HCT116 (cell line): ENCODE results near the gene LHCGR. TPM values are rescaled to one million over a fixed set of nuclear protein-coding genes. Genes with fewer than 3 reads are reported as not detected.

Source experiments
- ATAC-seq: fragments of 200-7000 bp; cut with Tn5 transposase; 2 replicates; pipeline ENCODE4 v1.9.1; 2020; ENCODE audit warnings: mild to moderate bottlenecking, moderate library complexity
- BruUV-seq: library from RNA; stranded (reverse); fragments of 400-500 nt; replicated peaks from 2 replicates; lab custom pipeline; 2021; lab: Mats Ljungman, UMichigan
- CTCF ChIA-PET: fragments of 300-600 bp; sonication (Branson Sonifier 250); formaldehyde crosslinking; loops from one replicate; lab custom pipeline; 2021; ENCODE audit warnings: antibody characterized with exemption; lab: Charles Lee
- POLR2A ChIA-PET: fragments of 300-600, 350-600 bp; sonication (Branson Sonifier 250); formaldehyde crosslinking; loops from one replicate; lab custom pipeline; 2021; ENCODE audit warnings: antibody characterized with exemption; lab: Charles Lee
- RAD21 ChIA-PET, 2 experiments: fragments of 300-600 bp; sonication (Branson Sonifier 250); formaldehyde crosslinking; loops; one replicate each; lab custom pipeline; 2023; ENCODE audit warnings: low total read pairs in 2 of 2; ENCODE audit not compliant: uncharacterized antibody in 2 of 2, unreplicated experiment in 2 of 2, low non-redundant PET in 1 of 2; lab: Charles Lee
- DNase-seq: peaks from one replicate; pipeline ENCODE4 v3.0.0-alpha.2; 2010; ENCODE audit warnings: low read depth, low spot score
- H2AFZ ChIP-seq: fragments of 200-600 bp; shearing (Covaris generic), sonication (generic); 2 replicates; pipeline ENCODE4 v1.6.1; 2017; ENCODE audit warnings: low read depth, mixed run types, mixed read lengths, antibody characterized with exemption, low read length; ENCODE audit not compliant: poor library complexity, severe bottlenecking
- H3K27ac ChIP-seq: 2 replicates; pipeline ENCODE4 v1.5.1; 2012; ENCODE audit warnings: low read depth, low read length
- H3K27me3 ChIP-seq: fragments of 200-600 bp; sonication (generic); 2 replicates; pipeline ENCODE4 v1.6.1; 2016; ENCODE audit warnings: mixed run types, low read length, mixed read lengths; ENCODE audit not compliant: insufficient read depth
- H3K36me3 ChIP-seq, 2 experiments: fragments of 200-500 bp in 1 of 2; fragments of 200-600 bp in 1 of 2; sonication (Bioruptor generic) in 1 of 2; sonication (generic) in 1 of 2; 2 replicates each; pipeline versions ENCODE4 v1.5.1 to v1.6.1; 2014 to 2016; ENCODE audit warnings: low read length in 2 of 2, inconsistent platforms in 1 of 2, mixed read lengths in 1 of 2, mixed run types in 1 of 2; ENCODE audit not compliant: insufficient read depth in 2 of 2, control insufficient read depth in 1 of 2
- H3K4me1 ChIP-seq, 2 experiments: fragments of 200-600 bp in 1 of 2; sonication (generic) in 1 of 2; 2 replicates each; pipeline versions ENCODE4 v1.5.1 to v1.6.1; 2012 to 2017; ENCODE audit warnings: low read length in 2 of 2, inconsistent platforms in 1 of 2, mild to moderate bottlenecking in 1 of 2, mixed read lengths in 1 of 2, mixed run types in 1 of 2, moderate library complexity in 1 of 2; ENCODE audit not compliant: insufficient read depth in 2 of 2, control insufficient read depth in 1 of 2
- H3K4me2 ChIP-seq: fragments of 200-600 bp; sonication (generic); 2 replicates; pipeline ENCODE4 v1.6.1; 2017; ENCODE audit warnings: mixed run types, low read length, mixed read lengths
- H3K4me3 ChIP-seq, 2 experiments: fragments of 200-600 bp in 1 of 2; sonication (generic) in 1 of 2; replicated peaks in 1 of 2; 2 replicates each; pipeline ENCODE4 v1.5.1; 2011 to 2016; ENCODE audit warnings: low read length in 2 of 2, control low read depth in 1 of 2, low read depth in 1 of 2, mild to moderate bottlenecking in 1 of 2, mixed read lengths in 1 of 2, mixed run types in 1 of 2
- H3K79me2 ChIP-seq: fragments of 200-600 bp; sonication (generic); 2 replicates; pipeline ENCODE4 v1.6.1; 2017; ENCODE audit warnings: mild to moderate bottlenecking, mixed run types, low read length, moderate library complexity, mixed read lengths; ENCODE audit not compliant: insufficient read depth
- H3K9ac ChIP-seq: fragments of 200-600 bp; sonication (generic); 2 replicates; pipeline ENCODE4 v1.6.1; 2016; ENCODE audit warnings: low read length, mixed read lengths
- H3K9me2 ChIP-seq: fragments of 200-600 bp; sonication (generic), shearing (Covaris generic); 2 replicates; pipeline ENCODE4 v1.6.1; 2017; ENCODE audit warnings: mixed run types, mild to moderate bottlenecking, moderate library complexity; ENCODE audit not compliant: insufficient read depth
- H3K9me3 ChIP-seq, 2 experiments: fragments of 200-500 bp in 1 of 2; fragments of 200-600 bp in 1 of 2; sonication (Bioruptor generic) in 1 of 2; sonication (generic) in 1 of 2; 2 replicates each; pipeline ENCODE4 v1.6.1; 2014 to 2017; ENCODE audit warnings: low read length in 2 of 2, mixed read lengths in 2 of 2, inconsistent platforms in 1 of 2, low read depth in 1 of 2, mild to moderate bottlenecking in 1 of 2, mixed run types in 1 of 2, moderate library complexity in 1 of 2; ENCODE audit not compliant: control insufficient read depth in 1 of 2, insufficient read depth in 1 of 2
- H4K20me1 ChIP-seq: fragments of 200-600 bp; sonication (generic), shearing (Covaris generic); 2 replicates; pipeline ENCODE4 v1.6.1; 2017; ENCODE audit warnings: mixed run types, mild to moderate bottlenecking, moderate library complexity; ENCODE audit not compliant: insufficient read depth
- CEBPB ChIP-seq: IDR thresholded peaks from 2 replicates; pipeline ENCODE4 v1.6.1; 2012; ENCODE audit warnings: low read depth
- EGR1 ChIP-seq: IDR thresholded peaks from 2 replicates; pipeline ENCODE4 v1.6.1; 2012; ENCODE audit warnings: low read depth
- ELF1 ChIP-seq: IDR thresholded peaks from 2 replicates; pipeline ENCODE4 v1.6.1; 2012; ENCODE audit warnings: low read depth, borderline replicate concordance
- EZH2 ChIP-seq: fragments of 200-600 bp; sonication (generic); IDR thresholded peaks from 2 replicates; pipeline ENCODE4 v1.6.1; 2017; ENCODE audit warnings: antibody characterized with exemption, mixed run types
- EZH2phosphoT487 ChIP-seq: fragments of 200-600 bp; IDR thresholded peaks from 2 replicates; pipeline ENCODE4 v1.6.1; 2018; ENCODE audit warnings: antibody characterized with exemption, borderline replicate concordance
- FOSL1 ChIP-seq: IDR thresholded peaks from 2 replicates; pipeline ENCODE4 v1.6.1; 2012; ENCODE audit warnings: low read depth
- JUND ChIP-seq: IDR thresholded peaks from 2 replicates; pipeline ENCODE4 v1.6.1; 2012
- POLR2A ChIP-seq: IDR thresholded peaks from 2 replicates; pipeline ENCODE4 v1.7.0; 2011; ENCODE audit warnings: borderline replicate concordance; ENCODE audit not compliant: insufficient read depth, insufficient read length; ENCODE audit errors: extremely low read depth
- POLR2AphosphoS5 ChIP-seq: IDR thresholded peaks from 2 replicates; pipeline ENCODE4 v1.6.1; 2011; ENCODE audit warnings: mild to moderate bottlenecking, low read depth, low read length, moderate library complexity
- SP1 ChIP-seq: IDR thresholded peaks from 2 replicates; pipeline ENCODE4 v1.6.1; 2012; ENCODE audit warnings: low read depth
- TCF7L2 ChIP-seq: IDR thresholded peaks from 2 replicates; pipeline ENCODE4 v1.7.0; 2011; ENCODE audit warnings: borderline replicate concordance, inconsistent platforms; ENCODE audit not compliant: insufficient read depth, insufficient read length; ENCODE audit errors: extremely low read depth
- YY1 ChIP-seq: IDR thresholded peaks from 2 replicates; pipeline ENCODE4 v1.6.1; 2011; ENCODE audit warnings: low read length, low read depth, moderate library complexity, mild to moderate bottlenecking; ENCODE audit not compliant: insufficient replicate concordance; ENCODE audit errors: extremely low read depth
- ZFX ChIP-seq: fragments of 450-650 bp; IDR thresholded peaks from 2 replicates; pipeline ENCODE4 v1.6.1; 2017
- ZNF274 ChIP-seq: fragments of 200-500 bp; sonication (Bioruptor generic); IDR thresholded peaks from 2 replicates; pipeline ENCODE4 v1.6.1; 2014; ENCODE audit warnings: mild to moderate bottlenecking, low read depth, low read length, inconsistent platforms
- intact Hi-C: fragments of 100-400 bp; cut with micrococcal nuclease; formaldehyde crosslinking; loops from 2 replicates; pipeline ENCODE4 v1.10.0; 2022
- total RNA-seq: library from RNA; stranded (reverse); gene quantifications from one replicate; pipeline ENCODE4 v1.2.1, GENCODE V29; 2021; ENCODE audit not compliant: unreplicated experiment
- TF ChIP-seq, protein P1 (sequence below): IDR thresholded peaks from 2 replicates; pipeline ENCODE4 v1.6.1; 2012
- TF ChIP-seq, protein P2 (sequence below), 3 experiments: fragments of 200-600 bp in 1 of 3; sonication (generic) in 1 of 3; IDR thresholded peaks in 2 of 3; conservative IDR thresholded peaks in 1 of 3; 2 replicates each; pipeline ENCODE4 v1.5.1; 2012 to 2017; ENCODE audit warnings: low read depth in 2 of 3, low read length in 2 of 3, antibody characterized with exemption in 1 of 3, borderline replicate concordance in 1 of 3, control low read depth in 1 of 3, mild to moderate bottlenecking in 1 of 3, mixed read lengths in 1 of 3, mixed run types in 1 of 3, moderate library complexity in 1 of 3; ENCODE audit not compliant: insufficient read depth in 1 of 3
- TF ChIP-seq, protein P3 (sequence below): IDR thresholded peaks from 2 replicates; pipeline ENCODE4 v1.6.1; 2012; ENCODE audit warnings: low read depth
- TF ChIP-seq, protein P4 (sequence below): IDR thresholded peaks from 2 replicates; pipeline ENCODE4 v1.6.1; 2012

LHCGR gene
- total RNA-seq, 1 experiment from 2014 or later = not detected

DNA sequence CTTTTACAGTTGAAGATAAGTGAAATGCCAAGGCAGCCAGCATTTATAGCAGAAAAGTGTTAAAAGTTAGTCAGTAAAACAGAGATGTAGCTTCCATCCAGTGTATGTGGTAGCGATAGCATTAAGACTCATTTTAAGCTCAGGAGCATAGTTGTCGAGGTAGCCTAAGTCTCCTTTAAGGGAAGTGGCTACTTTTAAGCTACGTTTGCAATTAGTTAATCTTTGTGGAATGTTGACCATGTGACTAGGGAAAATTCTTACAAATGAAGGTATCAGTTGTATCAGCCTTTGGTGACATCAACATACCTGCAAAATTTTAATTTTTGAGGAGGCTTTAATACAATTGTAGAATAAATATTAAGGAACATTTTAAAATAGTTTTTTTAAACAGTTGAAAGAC lies 61.9 kb downstream of the LHCGR start:
- no peak for TF ChIP-seq ZNF274
- TF ChIP-seq EGR1 = no peak
- no peak for TF ChIP-seq ELF1
- no peak for TF ChIP-seq FOSL1
- TF ChIP-seq JUND = no peak
- TF ChIP-seq, protein P1, sequence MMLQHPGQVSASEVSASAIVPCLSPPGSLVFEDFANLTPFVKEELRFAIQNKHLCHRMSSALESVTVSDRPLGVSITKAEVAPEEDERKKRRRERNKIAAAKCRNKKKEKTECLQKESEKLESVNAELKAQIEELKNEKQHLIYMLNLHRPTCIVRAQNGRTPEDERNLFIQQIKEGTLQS = no peak
- TF ChIP-seq EZH2phosphoT487 = no peak
- intact Hi-C loops = no loop called here
- CTCF ChIA-PET = no interaction called here
- H3K36me3 ChIP-seq = no peaks in the 10 kb centered on the region
- no peaks in the 10 kb centered on the region for H3K4me1 ChIP-seq
- POLR2A ChIA-PET = no interaction called here
- H3K4me2 ChIP-seq = no peak overlapping the region
- no peak overlapping the region for H2AFZ ChIP-seq
- BruUV-seq = no TSS peak
- DNase-seq = no peak
- RAD21 ChIA-PET = no interaction called here
- H3K4me3 ChIP-seq = no peak overlapping the region
- H3K9ac ChIP-seq = no peak overlapping the region
- ATAC-seq = no peak
- no peaks in the 10 kb centered on the region; the same call in 1 of the 2 replicates for H3K27me3 ChIP-seq
- H4K20me1 ChIP-seq = no peaks in the 10 kb centered on the region
- no peaks in the 10 kb centered on the region for H3K9me3 ChIP-seq
- no peaks in the 10 kb centered on the region for H3K9me2 ChIP-seq
- no peaks in the 10 kb centered on the region for H3K79me2 ChIP-seq
- no peak overlapping the region for H3K27ac ChIP-seq

DNA sequence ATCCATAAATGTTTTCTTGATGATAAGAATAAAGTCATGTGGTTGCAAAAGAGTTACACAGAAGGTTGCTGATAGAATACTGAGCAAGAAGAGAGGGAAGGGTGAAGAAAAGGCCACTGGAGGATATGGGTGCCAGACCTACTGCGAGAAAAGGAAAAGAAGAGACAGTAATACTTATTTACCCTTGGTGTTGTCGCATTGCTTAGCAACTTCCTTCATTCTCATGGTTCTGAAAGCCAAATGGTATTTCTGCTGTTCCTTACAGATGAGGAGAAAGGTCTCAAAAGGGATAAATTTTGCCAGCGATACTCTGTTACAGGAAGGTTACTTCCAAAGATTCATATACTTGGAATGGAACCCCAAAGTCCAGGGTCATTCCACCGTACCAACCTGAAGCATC lies 62.5 kb downstream of the LHCGR start:
- Histone ChIP-seq H3K79me2 (no peaks in the 10 kb centered on the region), H4K20me1 (no peaks in the 10 kb centered on the region), H3K27ac (no peak overlapping the region), H3K27me3 (peaks cover 3% of the 10 kb centered on the region), H3K36me3 (no peaks in the 10 kb centered on the region), H3K9me2 (no peaks in the 10 kb centered on the region), H2AFZ (no peak overlapping the region), H3K4me2 (no peak overlapping the region), H3K9me3 (no peaks in the 10 kb centered on the region), H3K9ac (no peak overlapping the region), H3K4me1 (no peaks in the 10 kb centered on the region)
- ChIA-PET CTCF (no interaction called here), RAD21 (no interaction called here), POLR2A (no interaction called here)
- no peak for DNase-seq
- intact Hi-C loops = no loop called here
- no peak for ATAC-seq
- TF ChIP-seq ZFX (no peak), TCF7L2 (no peak), EZH2 (no peak), CEBPB (no peak), SP1 (no peak), YY1 (no peak), JUND (no peak), POLR2A (no peak), POLR2AphosphoS5 (no peak)
- TF ChIP-seq, protein P2, sequence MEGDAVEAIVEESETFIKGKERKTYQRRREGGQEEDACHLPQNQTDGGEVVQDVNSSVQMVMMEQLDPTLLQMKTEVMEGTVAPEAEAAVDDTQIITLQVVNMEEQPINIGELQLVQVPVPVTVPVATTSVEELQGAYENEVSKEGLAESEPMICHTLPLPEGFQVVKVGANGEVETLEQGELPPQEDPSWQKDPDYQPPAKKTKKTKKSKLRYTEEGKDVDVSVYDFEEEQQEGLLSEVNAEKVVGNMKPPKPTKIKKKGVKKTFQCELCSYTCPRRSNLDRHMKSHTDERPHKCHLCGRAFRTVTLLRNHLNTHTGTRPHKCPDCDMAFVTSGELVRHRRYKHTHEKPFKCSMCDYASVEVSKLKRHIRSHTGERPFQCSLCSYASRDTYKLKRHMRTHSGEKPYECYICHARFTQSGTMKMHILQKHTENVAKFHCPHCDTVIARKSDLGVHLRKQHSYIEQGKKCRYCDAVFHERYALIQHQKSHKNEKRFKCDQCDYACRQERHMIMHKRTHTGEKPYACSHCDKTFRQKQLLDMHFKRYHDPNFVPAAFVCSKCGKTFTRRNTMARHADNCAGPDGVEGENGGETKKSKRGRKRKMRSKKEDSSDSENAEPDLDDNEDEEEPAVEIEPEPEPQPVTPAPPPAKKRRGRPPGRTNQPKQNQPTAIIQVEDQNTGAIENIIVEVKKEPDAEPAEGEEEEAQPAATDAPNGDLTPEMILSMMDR (IDR thresholded peaks at IDR 0.05 in 2 of 3, conservative IDR thresholded peaks at IDR 0.05 in 1 of 3; ENCODE audit: borderline replicate concordance in 1 of 3, insufficient read depth in 1 of 3, low read depth in 2 of 3, low read length in 2 of 3) = no peak
- TF ChIP-seq, protein P3, sequence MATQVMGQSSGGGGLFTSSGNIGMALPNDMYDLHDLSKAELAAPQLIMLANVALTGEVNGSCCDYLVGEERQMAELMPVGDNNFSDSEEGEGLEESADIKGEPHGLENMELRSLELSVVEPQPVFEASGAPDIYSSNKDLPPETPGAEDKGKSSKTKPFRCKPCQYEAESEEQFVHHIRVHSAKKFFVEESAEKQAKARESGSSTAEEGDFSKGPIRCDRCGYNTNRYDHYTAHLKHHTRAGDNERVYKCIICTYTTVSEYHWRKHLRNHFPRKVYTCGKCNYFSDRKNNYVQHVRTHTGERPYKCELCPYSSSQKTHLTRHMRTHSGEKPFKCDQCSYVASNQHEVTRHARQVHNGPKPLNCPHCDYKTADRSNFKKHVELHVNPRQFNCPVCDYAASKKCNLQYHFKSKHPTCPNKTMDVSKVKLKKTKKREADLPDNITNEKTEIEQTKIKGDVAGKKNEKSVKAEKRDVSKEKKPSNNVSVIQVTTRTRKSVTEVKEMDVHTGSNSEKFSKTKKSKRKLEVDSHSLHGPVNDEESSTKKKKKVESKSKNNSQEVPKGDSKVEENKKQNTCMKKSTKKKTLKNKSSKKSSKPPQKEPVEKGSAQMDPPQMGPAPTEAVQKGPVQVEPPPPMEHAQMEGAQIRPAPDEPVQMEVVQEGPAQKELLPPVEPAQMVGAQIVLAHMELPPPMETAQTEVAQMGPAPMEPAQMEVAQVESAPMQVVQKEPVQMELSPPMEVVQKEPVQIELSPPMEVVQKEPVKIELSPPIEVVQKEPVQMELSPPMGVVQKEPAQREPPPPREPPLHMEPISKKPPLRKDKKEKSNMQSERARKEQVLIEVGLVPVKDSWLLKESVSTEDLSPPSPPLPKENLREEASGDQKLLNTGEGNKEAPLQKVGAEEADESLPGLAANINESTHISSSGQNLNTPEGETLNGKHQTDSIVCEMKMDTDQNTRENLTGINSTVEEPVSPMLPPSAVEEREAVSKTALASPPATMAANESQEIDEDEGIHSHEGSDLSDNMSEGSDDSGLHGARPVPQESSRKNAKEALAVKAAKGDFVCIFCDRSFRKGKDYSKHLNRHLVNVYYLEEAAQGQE = no peak
- TF ChIP-seq, protein P4, sequence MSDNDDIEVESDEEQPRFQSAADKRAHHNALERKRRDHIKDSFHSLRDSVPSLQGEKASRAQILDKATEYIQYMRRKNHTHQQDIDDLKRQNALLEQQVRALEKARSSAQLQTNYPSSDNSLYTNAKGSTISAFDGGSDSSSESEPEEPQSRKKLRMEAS = no peak
- TF ChIP-seq, all 23 proteins: peak for 0
- BruUV-seq = no TSS peak
- H3K4me3 ChIP-seq = no peak overlapping the region
